HEK293 (cell line): Measurements from ENCODE around the gene NLGN1.
A peak's percentile ranks its signal among the peaks of the same experiment; 100 is the strongest.

ENCODE experiments used
- BCL11B ChIP-seq: fragments of 450-650 bp; formaldehyde crosslinking; IDR thresholded peaks from 2 replicates; pipeline ENCODE4 v1.5.1; 2016; ENCODE audit warnings: low read depth, missing biosample characterization, missing genetic modification characterization
- BCL6B ChIP-seq: fragments of 450-650 bp; formaldehyde crosslinking; IDR thresholded peaks from 2 replicates; pipeline ENCODE4 v1.5.1; 2017; ENCODE audit warnings: missing biosample characterization, missing genetic modification characterization
- CTCF ChIP-seq: fragments of 450-650 bp; formaldehyde crosslinking; IDR thresholded peaks from 2 replicates; pipeline ENCODE4 v1.5.1; 2016; ENCODE audit warnings: missing biosample characterization, missing genetic modification characterization
- GLI2 ChIP-seq: fragments of 450-650 bp; formaldehyde crosslinking; IDR thresholded peaks from 2 replicates; pipeline ENCODE4; 2017; ENCODE audit warnings: missing biosample characterization, missing genetic modification characterization, low read depth, borderline replicate concordance
- HOXC10 ChIP-seq: sonication (generic); formaldehyde crosslinking; IDR thresholded peaks from 2 replicates; pipeline ENCODE4 v1.8.1; 2023; ENCODE audit warnings: mild to moderate bottlenecking, missing genetic modification reagents
- KLF1 ChIP-seq: fragments of 450-650 bp; formaldehyde crosslinking; IDR thresholded peaks from 2 replicates; pipeline ENCODE4 v1.5.1; 2016; ENCODE audit warnings: missing biosample characterization, missing genetic modification characterization
- KLF17 ChIP-seq: fragments of 450-650 bp; formaldehyde crosslinking; IDR thresholded peaks from 2 replicates; pipeline ENCODE4 v1.5.1; 2016; ENCODE audit warnings: missing biosample characterization, missing genetic modification characterization
- KLF9 ChIP-seq: fragments of 450-650 bp; formaldehyde crosslinking; IDR thresholded peaks from 2 replicates; pipeline ENCODE4 v1.5.1; 2016; ENCODE audit warnings: missing biosample characterization, missing genetic modification characterization, low read depth
- MZF1 ChIP-seq: fragments of 450-650 bp; formaldehyde crosslinking; IDR thresholded peaks from 2 replicates; pipeline ENCODE4 v1.5.1; 2017; ENCODE audit warnings: missing biosample characterization, missing genetic modification characterization, borderline replicate concordance
- PATZ1 ChIP-seq: fragments of 450-650 bp; formaldehyde crosslinking; IDR thresholded peaks from 2 replicates; pipeline ENCODE4 v1.5.1; 2016; ENCODE audit warnings: missing biosample characterization, missing genetic modification characterization
- SP2 ChIP-seq: fragments of 450-650 bp; formaldehyde crosslinking; IDR thresholded peaks from 2 replicates; pipeline ENCODE4 v1.5.1; 2016; ENCODE audit warnings: missing biosample characterization, missing genetic modification characterization
- ZBTB17 ChIP-seq: fragments of 450-650 bp; formaldehyde crosslinking; IDR thresholded peaks from 2 replicates; pipeline ENCODE4 v1.5.1; 2016; ENCODE audit warnings: missing biosample characterization, missing genetic modification characterization
- ZBTB48 ChIP-seq: fragments of 450-650 bp; formaldehyde crosslinking; IDR thresholded peaks from 2 replicates; pipeline ENCODE4 v1.5.1; 2016; ENCODE audit warnings: missing biosample characterization, missing genetic modification characterization
- ZBTB7A ChIP-seq: fragments of 450-650 bp; formaldehyde crosslinking; IDR thresholded peaks from 2 replicates; pipeline ENCODE4 v1.5.1; 2016; ENCODE audit warnings: low read depth, missing biosample characterization, missing genetic modification characterization
- ZIC2 ChIP-seq: fragments of 450-650 bp; formaldehyde crosslinking; IDR thresholded peaks from 2 replicates; pipeline ENCODE4 v1.5.1; 2016; ENCODE audit warnings: missing biosample characterization, missing genetic modification characterization
- ZNF140 ChIP-seq: fragments of 450-650 bp; formaldehyde crosslinking; IDR thresholded peaks from 2 replicates; pipeline ENCODE4 v1.5.1; 2016; ENCODE audit warnings: missing biosample characterization, missing genetic modification characterization
- ZNF18 ChIP-seq: fragments of 450-650 bp; formaldehyde crosslinking; IDR thresholded peaks from 2 replicates; pipeline ENCODE4 v1.5.1; 2016; ENCODE audit warnings: missing biosample characterization, missing genetic modification characterization
- ZNF211 ChIP-seq: fragments of 450-650 bp; formaldehyde crosslinking; IDR thresholded peaks from 2 replicates; pipeline ENCODE4 v1.5.1; 2016; ENCODE audit warnings: low read depth, missing biosample characterization, missing genetic modification characterization
- ZNF239 ChIP-seq: fragments of 450-650 bp; formaldehyde crosslinking; IDR thresholded peaks from 2 replicates; pipeline ENCODE4 v1.5.1; 2016; ENCODE audit warnings: missing biosample characterization, missing genetic modification characterization
- ZNF354C ChIP-seq: fragments of 450-650 bp; formaldehyde crosslinking; IDR thresholded peaks from 2 replicates; pipeline ENCODE4 v1.5.1; 2016; ENCODE audit warnings: missing biosample characterization, missing genetic modification characterization, low read depth, borderline replicate concordance
- ZNF416 ChIP-seq: fragments of 450-650 bp; formaldehyde crosslinking; IDR thresholded peaks from 2 replicates; pipeline ENCODE4 v1.5.1; 2016; ENCODE audit warnings: missing biosample characterization, missing genetic modification characterization
- ZNF426 ChIP-seq: fragments of 450-650 bp; formaldehyde crosslinking; IDR thresholded peaks from 2 replicates; pipeline ENCODE4 v1.5.1; 2017; ENCODE audit warnings: missing biosample characterization, missing genetic modification characterization, mild to moderate bottlenecking, inconsistent platforms, moderate library complexity
- ZNF513 ChIP-seq: fragments of 450-650 bp; IDR thresholded peaks from 2 replicates; pipeline ENCODE4 v1.5.1; 2018; ENCODE audit warnings: missing biosample characterization, missing genetic modification characterization
- ZNF555 ChIP-seq: fragments of 450-650 bp; formaldehyde crosslinking; conservative IDR thresholded peaks from 2 replicates; pipeline ENCODE4 v1.5.1; 2017; ENCODE audit warnings: missing biosample characterization, mild to moderate bottlenecking, missing genetic modification characterization, inconsistent platforms
- ZNF626 ChIP-seq: fragments of 450-650 bp; sonication (Bioruptor Pico); formaldehyde crosslinking; IDR thresholded peaks from 2 replicates; pipeline ENCODE4 v1.5.1; 2018; ENCODE audit warnings: missing biosample characterization, missing genetic modification characterization, inconsistent platforms
- ZNF664 ChIP-seq: fragments of 450-650 bp; formaldehyde crosslinking; IDR thresholded peaks from 2 replicates; pipeline ENCODE4 v1.5.1; 2016; ENCODE audit warnings: missing biosample characterization, missing genetic modification characterization
- ZNF670 ChIP-seq: fragments of 450-650 bp; formaldehyde crosslinking; IDR thresholded peaks from 2 replicates; pipeline ENCODE4 v1.5.1; 2016; ENCODE audit warnings: missing biosample characterization, missing genetic modification characterization, low read depth
- ZNF777 ChIP-seq: fragments of 450-650 bp; formaldehyde crosslinking; IDR thresholded peaks from 2 replicates; pipeline ENCODE4 v1.5.1; 2017; ENCODE audit warnings: missing biosample characterization, missing genetic modification characterization, borderline replicate concordance
- ZSCAN5A ChIP-seq: fragments of 450-650 bp; formaldehyde crosslinking; IDR thresholded peaks from 2 replicates; pipeline ENCODE4 v1.5.1; 2016; ENCODE audit warnings: missing biosample characterization, missing genetic modification characterization

Gene NLGN1

GRCh38 chr3:173396191-173397041 is 1.1 kb upstream of the NLGN1 start (continued):
- TF ChIP-seq ZNF140 (no peak), ZIC2 (tag by site-specific recombination) (no peak), ZNF670 (no peak), KLF17 (tag by site-specific recombination) (0 out of 2 replicates have a peak, but pooled peaks have one; percentile 55), BCL11B (tag by site-specific recombination) (no peak), MZF1 (tag by site-specific recombination) (peak; percentile 65; the same call in 1 of the 2 replicates), BCL6B (tag by site-specific recombination) (no peak), SP2 (tag by site-specific recombination) (peak; percentile 83), ZBTB48 (peak; percentile 73), KLF1 (tag by site-specific recombination) (peak; percentile 21; the same call in 1 of the 2 replicates), ZNF664 (tag by site-specific recombination) (no peak), ZNF555 (tag by site-specific recombination) (no peak), ZNF426 (tag by site-specific recombination) (no peak), GLI2 (no peak), ZSCAN5A (no peak), ZNF626 (tag by site-specific recombination) (no peak), ZNF18 (tag by site-specific recombination) (no peak), ZNF239 (tag by site-specific recombination) (no peak), PATZ1 (tag by site-specific recombination) (peak; percentile 58), CTCF (tag by site-specific recombination) (no peak), ZNF513 (tag by site-specific recombination) (no peak), ZNF416 (tag by site-specific recombination) (no peak), ZBTB7A (tag by site-specific recombination) (no peak), KLF9 (no peak), ZNF354C (no peak), ZBTB17 (peak; percentile 98), ZNF777 (tag by site-specific recombination) (no peak), HOXC10 (CRISPR knock-in tag) (no peak), ZNF211 (tag by site-specific recombination) (no peak)
